Measurements from ENCODE around the gene IGSF22. TPM values are rescaled to one million over a fixed set of nuclear protein-coding genes. Genes with fewer than 3 reads are reported as not detected.

Gene IGSF22
- polyA plus RNA-seq, 1 of the 3 experiments (the other 2 are of a cell fraction): 0.02 TPM

DNA sequence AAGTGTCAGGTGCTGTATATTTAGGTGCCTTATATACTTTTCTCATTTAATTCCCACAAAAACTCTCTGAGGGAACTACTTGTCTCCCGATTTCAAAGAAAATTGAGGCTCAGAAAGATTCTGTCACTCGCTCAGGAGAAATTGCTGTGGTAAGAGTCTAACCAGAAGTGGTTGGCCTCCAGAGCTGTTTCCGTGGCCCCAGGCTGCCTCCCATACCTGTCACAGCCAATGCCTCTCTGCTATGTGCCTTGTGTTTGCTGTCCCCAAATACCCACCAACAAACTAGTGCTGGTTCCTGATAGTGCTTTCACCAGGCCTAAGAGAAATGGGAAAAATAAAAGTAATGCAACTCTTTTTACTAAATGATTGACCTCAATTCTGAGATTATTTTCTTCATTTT is 48.4 kb downstream of the IGSF22 start:
- no peak overlapping the region for H3K4me2 ChIP-seq
- no peaks in the 10 kb centered on the region for H3K9me3 ChIP-seq
- no peaks in the 10 kb centered on the region for H3K79me2 ChIP-seq (ENCODE audit: insufficient read depth)
- H3F3A ChIP-seq (replicated peaks; ENCODE audit: insufficient read depth): no peaks in the 10 kb centered on the region
- H3K27me3 ChIP-seq (ENCODE audit: insufficient read depth): no peaks in the 10 kb centered on the region
- no peaks in the 10 kb centered on the region for H3K36me3 ChIP-seq (replicated peaks in 1 of 2; ENCODE audit: control insufficient read depth in 1 of 2, insufficient read depth in 2 of 2, low read length in 1 of 2)
- H4K20me1 ChIP-seq (ENCODE audit: insufficient read depth): no peaks in the 10 kb centered on the region
- ChIA-PET POLR2A (no interaction called here), CTCF (no interaction called here)
- no peak for DNase-seq
- H2AFZ ChIP-seq (ENCODE audit: low read depth): no peak overlapping the region
- H3K9me2 ChIP-seq: no peaks in the 10 kb centered on the region
- H3K27ac ChIP-seq (ENCODE audit: low read depth in 2 of 2, low read length in 1 of 2): no peak overlapping the region
- H3K4me1 ChIP-seq (ENCODE audit: control insufficient read depth in 1 of 2, insufficient read depth in 2 of 2, low read depth in 1 of 2, low read length in 1 of 2): no peaks in the 10 kb centered on the region
- no peak overlapping the region for H3K9ac ChIP-seq
- H3K4me3 ChIP-seq (ENCODE audit: low read depth in 2 of 2, low read length in 1 of 2): no peak overlapping the region
- TF ChIP-seq EZH2phosphoT487 (IDR thresholded peaks at IDR 0.05; ENCODE audit: borderline replicate concordance, low read depth) (no peak), FOXM1 (IDR thresholded peaks at IDR 0.05; ENCODE audit: low read depth) (no peak), MEF2A (IDR thresholded peaks at IDR 0.05; ENCODE audit: borderline replicate concordance, low read depth) (no peak), FOXJ3 (CRISPR knock-in tag; IDR thresholded peaks at IDR 0.05) (no peak), CHD2 (IDR thresholded peaks at IDR 0.05; ENCODE audit: low read length, partially characterized antibody) (no peak), FOSL2 (IDR thresholded peaks at IDR 0.05; ENCODE audit: borderline replicate concordance, low read depth) (no peak), TAF1 (IDR thresholded peaks at IDR 0.05; ENCODE audit: borderline replicate concordance, low read depth, low read length) (no peak), GATA2 (CRISPR knock-in tag; IDR thresholded peaks at IDR 0.05) (no peak), POLR2AphosphoS5 (IDR thresholded peaks at IDR 0.05; ENCODE audit: low read depth, low read length) (no peak), TCF12 (IDR thresholded peaks at IDR 0.05) (no peak), RCOR1 (IDR thresholded peaks at IDR 0.05; ENCODE audit: low read length) (no peak), GABPA (IDR thresholded peaks at IDR 0.05; ENCODE audit: low read depth) (no peak), RAD21 (IDR thresholded peaks at IDR 0.05; ENCODE audit: low read length) (no peak), RFX5 (IDR thresholded peaks at IDR 0.05; ENCODE audit: low read length) (no peak), MXI1 (IDR thresholded peaks at IDR 0.05; ENCODE audit: low read depth, low read length) (no peak)
- TF ChIP-seq, protein P1, sequence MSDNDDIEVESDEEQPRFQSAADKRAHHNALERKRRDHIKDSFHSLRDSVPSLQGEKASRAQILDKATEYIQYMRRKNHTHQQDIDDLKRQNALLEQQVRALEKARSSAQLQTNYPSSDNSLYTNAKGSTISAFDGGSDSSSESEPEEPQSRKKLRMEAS (IDR thresholded peaks at IDR 0.05; ENCODE audit: low read depth): no peak
- TF ChIP-seq, protein P2, sequence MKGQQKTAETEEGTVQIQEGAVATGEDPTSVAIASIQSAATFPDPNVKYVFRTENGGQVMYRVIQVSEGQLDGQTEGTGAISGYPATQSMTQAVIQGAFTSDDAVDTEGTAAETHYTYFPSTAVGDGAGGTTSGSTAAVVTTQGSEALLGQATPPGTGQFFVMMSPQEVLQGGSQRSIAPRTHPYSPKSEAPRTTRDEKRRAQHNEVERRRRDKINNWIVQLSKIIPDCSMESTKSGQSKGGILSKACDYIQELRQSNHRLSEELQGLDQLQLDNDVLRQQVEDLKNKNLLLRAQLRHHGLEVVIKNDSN (IDR thresholded peaks at IDR 0.05; ENCODE audit: borderline replicate concordance, low read depth): no peak
- TF ChIP-seq, protein P3, sequence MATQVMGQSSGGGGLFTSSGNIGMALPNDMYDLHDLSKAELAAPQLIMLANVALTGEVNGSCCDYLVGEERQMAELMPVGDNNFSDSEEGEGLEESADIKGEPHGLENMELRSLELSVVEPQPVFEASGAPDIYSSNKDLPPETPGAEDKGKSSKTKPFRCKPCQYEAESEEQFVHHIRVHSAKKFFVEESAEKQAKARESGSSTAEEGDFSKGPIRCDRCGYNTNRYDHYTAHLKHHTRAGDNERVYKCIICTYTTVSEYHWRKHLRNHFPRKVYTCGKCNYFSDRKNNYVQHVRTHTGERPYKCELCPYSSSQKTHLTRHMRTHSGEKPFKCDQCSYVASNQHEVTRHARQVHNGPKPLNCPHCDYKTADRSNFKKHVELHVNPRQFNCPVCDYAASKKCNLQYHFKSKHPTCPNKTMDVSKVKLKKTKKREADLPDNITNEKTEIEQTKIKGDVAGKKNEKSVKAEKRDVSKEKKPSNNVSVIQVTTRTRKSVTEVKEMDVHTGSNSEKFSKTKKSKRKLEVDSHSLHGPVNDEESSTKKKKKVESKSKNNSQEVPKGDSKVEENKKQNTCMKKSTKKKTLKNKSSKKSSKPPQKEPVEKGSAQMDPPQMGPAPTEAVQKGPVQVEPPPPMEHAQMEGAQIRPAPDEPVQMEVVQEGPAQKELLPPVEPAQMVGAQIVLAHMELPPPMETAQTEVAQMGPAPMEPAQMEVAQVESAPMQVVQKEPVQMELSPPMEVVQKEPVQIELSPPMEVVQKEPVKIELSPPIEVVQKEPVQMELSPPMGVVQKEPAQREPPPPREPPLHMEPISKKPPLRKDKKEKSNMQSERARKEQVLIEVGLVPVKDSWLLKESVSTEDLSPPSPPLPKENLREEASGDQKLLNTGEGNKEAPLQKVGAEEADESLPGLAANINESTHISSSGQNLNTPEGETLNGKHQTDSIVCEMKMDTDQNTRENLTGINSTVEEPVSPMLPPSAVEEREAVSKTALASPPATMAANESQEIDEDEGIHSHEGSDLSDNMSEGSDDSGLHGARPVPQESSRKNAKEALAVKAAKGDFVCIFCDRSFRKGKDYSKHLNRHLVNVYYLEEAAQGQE (IDR thresholded peaks at IDR 0.05; ENCODE audit: low read depth, low read length): no peak
- TF ChIP-seq, protein P4, sequence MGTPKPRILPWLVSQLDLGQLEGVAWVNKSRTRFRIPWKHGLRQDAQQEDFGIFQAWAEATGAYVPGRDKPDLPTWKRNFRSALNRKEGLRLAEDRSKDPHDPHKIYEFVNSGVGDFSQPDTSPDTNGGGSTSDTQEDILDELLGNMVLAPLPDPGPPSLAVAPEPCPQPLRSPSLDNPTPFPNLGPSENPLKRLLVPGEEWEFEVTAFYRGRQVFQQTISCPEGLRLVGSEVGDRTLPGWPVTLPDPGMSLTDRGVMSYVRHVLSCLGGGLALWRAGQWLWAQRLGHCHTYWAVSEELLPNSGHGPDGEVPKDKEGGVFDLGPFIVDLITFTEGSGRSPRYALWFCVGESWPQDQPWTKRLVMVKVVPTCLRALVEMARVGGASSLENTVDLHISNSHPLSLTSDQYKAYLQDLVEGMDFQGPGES (IDR thresholded peaks at IDR 0.05; ENCODE audit: low read depth, low read length): no peak
- WGBS (ENCODE audit: low lambda C conversion rate): 81% methylated on average over 3 of the region's 3 CpGs
